IPS DF 6.9 (cell line): ENCODE measurements around the gene DHX35.

Experiments
- DNase-seq: peaks from one replicate; pipeline ENCODE4 v3.0.0-alpha.2; 2013; ENCODE audit warnings: low read depth, low spot score
- H3K27ac ChIP-seq: one replicate; pipeline ENCODE4 v1.5.1; 2013; ENCODE audit warnings: low read length, control low read depth
- H3K27me3 ChIP-seq: 2 replicates; pipeline ENCODE4 v1.6.1; 2013; ENCODE audit warnings: mild to moderate bottlenecking, low read length; ENCODE audit not compliant: control insufficient read depth, insufficient read depth
- H3K36me3 ChIP-seq: 2 replicates; pipeline ENCODE4 v1.6.1; 2013; ENCODE audit warnings: low read length; ENCODE audit not compliant: control insufficient read depth, insufficient read depth
- H3K4me1 ChIP-seq: 2 replicates; pipeline ENCODE4 v1.6.1; 2013; ENCODE audit warnings: low read length; ENCODE audit not compliant: control insufficient read depth, insufficient read depth
- H3K4me3 ChIP-seq: 2 replicates; pipeline ENCODE4 v1.5.1; 2013; ENCODE audit warnings: mild to moderate bottlenecking, low read length
- H3K9me3 ChIP-seq: 2 replicates; pipeline ENCODE4 v1.6.1; 2013; ENCODE audit warnings: low read length, inconsistent platforms; ENCODE audit not compliant: control insufficient read depth, insufficient read depth
- WGBS: extraction: QIAGEN DNeasy Blood & Tissue Kit; methylation state at CpG from one replicate; pipeline ENCODE4 v1.1.7; 2013; ENCODE audit warnings: mixed read lengths, missing lambda C conversion rate; ENCODE audit not compliant: insufficient read length, insufficient coverage; 5-methylcytosine and 5-hydroxymethylcytosine counted together

The DHX35 gene

DNA sequence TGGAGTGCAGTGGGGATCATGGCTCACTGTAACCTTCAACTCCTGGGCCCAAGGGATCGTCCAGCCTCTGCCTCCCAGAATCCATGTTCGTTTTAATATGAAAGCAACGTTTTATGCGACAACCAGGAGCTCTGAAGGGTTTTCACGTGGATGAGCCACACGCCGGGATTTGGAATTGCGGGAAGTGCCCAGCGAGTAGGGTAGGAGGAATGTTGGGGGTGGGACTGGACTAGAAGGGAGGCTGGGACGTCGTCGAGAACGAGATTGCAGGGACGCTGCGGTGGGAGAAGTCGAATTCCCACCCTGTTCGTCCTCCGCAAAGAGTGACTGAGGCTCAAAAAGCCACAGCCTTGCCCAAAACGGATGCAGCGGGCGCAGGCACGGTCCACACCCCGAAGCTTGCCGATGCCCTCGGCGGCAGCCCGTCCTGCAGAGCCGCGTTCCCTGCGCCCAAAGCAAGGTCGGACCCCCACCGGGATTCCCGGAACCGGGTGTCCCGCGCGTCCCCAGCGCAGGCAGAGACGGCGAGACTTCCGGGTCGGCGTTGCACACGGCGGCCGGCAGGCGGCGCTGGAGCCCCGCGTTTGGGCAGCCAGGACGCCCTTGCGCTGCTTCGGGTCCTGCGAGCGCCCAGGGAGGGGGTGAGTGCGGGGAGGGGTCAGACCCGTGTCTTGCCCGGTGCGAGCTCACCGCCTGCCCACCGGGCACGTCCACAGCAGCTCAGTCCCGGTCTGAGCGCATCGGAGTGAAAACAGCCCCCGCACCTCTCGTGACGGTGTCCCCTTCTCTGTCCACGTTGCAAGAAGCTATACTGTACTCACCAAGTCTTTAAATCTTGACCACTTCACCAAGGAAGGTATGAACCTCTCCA lies 87.8 kb downstream of the DHX35 start:
- no peaks in the 10 kb centered on the region for H3K27me3 ChIP-seq
- H3K4me1 ChIP-seq: 0 out of 2 replicates have a peak, but pooled peaks cover 2% of the 10 kb centered on the region
- DNase-seq: peak; percentile 68
- no CpG with 5 or more reads among the region's 69 CpGs for WGBS
- no peaks in the 10 kb centered on the region for H3K9me3 ChIP-seq
- H3K4me3 ChIP-seq: peak overlapping the region; percentile 65; the same call in 1 of the 2 replicates
- no peaks in the 10 kb centered on the region for H3K36me3 ChIP-seq
- no peak overlapping the region for H3K27ac ChIP-seq

DNA sequence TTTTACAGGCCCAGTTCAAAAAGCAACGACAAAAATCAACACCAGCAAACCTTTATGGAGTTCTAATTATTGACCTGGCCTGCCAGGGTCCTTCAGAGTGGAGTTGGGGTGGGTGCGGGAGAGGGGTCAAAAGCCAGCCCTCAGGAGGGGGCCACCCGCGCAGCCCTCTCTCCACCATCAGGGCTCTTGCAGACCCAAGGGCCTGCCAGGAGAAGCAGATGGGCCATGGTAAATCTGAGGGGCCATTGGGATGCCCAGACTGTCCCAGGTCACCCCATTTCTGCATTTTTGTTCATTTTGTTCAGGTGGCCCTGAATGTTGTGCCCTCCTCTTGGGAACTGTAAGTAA lies 88.4 kb downstream of the DHX35 start:
- Histone ChIP-seq H3K36me3 (no peaks in the 10 kb centered on the region), H3K4me3 (no peak overlapping the region; the same call in 1 of the 2 replicates), H3K27me3 (no peaks in the 10 kb centered on the region), H3K27ac (no peak overlapping the region), H3K9me3 (no peaks in the 10 kb centered on the region), H3K4me1 (0 out of 2 replicates have a peak, but pooled peaks cover 2% of the 10 kb centered on the region)
- DNase-seq: no peak
- no CpG with 5 or more reads among the region's 4 CpGs for WGBS

- no peaks in the 10 kb centered on the region for H3K9me3 ChIP-seq
- no peak overlapping the region for H3K27ac ChIP-seq
- no peaks in the 10 kb centered on the region for H3K27me3 ChIP-seq
- H3K36me3 ChIP-seq: no peaks in the 10 kb centered on the region
- no peak for DNase-seq
- WGBS: no CpG with 5 or more reads among the region's 8 CpGs
- H3K4me3 ChIP-seq: no peak overlapping the region
- H3K4me1 ChIP-seq: 0 out of 2 replicates have a peak, but pooled peaks cover 2% of the 10 kb centered on the region
Observed at GRCh38 chr20:39052676-39053075, 90.5 kb downstream of the DHX35 start.

DNA sequence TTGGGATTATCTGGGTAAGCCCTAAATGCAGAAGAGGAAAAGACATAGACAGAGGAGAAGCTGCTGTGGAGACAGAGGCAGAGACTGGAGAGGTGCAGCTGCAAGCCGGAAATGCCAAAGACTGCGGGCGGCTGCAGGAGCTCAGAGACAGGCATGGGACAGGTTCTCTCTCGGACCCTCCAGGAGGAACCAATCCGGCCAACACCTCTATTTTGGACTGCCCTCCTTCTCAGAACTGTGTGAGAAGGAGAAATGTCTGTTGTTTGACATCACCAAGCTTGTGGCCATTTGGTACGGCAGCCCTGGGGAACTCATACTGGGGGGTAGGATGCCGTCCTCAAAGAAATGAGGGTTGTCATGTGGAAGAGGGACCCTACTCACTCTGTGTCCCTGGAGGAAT lies 95.0 kb downstream of the DHX35 start:
- no peak for DNase-seq
- no peak overlapping the region for H3K4me3 ChIP-seq
- H3K9me3 ChIP-seq: no peaks in the 10 kb centered on the region
- no peaks in the 10 kb centered on the region for H3K4me1 ChIP-seq
- H3K27me3 ChIP-seq: no peaks in the 10 kb centered on the region
- no CpG with 5 or more reads among the region's 7 CpGs for WGBS
- no peaks in the 10 kb centered on the region for H3K36me3 ChIP-seq
- H3K27ac ChIP-seq: no peak overlapping the region

- no CpG with 5 or more reads among the region's 4 CpGs for whole genome bisulfite sequencing
- no peaks in the 10 kb centered on the region for H3K4me1 ChIP-seq
- no peaks in the 10 kb centered on the region for H3K27me3 ChIP-seq
- H3K27ac ChIP-seq: no peak overlapping the region
- H3K9me3 ChIP-seq: no peaks in the 10 kb centered on the region
- H3K4me3 ChIP-seq: no peak overlapping the region
- no peak for DNase-seq
- no peaks in the 10 kb centered on the region for H3K36me3 ChIP-seq
Observed at GRCh38 chr20:39057911-39058310, 95.8 kb downstream of the DHX35 start.

DNA sequence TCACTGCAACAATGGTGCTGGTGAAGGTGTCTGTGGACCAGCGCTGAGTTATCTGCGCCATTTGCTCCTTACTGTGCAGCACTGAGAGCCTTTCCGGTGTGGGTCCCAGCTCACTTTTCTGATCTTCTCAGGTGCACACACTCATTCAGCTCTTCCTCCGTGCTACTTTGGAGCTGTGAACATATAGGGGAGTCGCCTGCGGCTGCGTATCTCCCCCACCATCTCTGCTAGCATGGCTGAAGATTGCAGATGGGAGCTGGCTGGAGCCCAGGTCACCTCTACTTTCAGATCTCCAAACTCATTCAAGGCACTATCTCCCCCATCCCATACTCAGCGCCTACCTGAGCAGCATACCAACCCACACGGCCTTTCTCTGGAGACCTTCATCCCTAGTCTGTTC lies 96.9 kb downstream of the DHX35 start:
- Histone ChIP-seq H3K36me3 (no peaks in the 10 kb centered on the region), H3K27me3 (no peaks in the 10 kb centered on the region), H3K4me3 (no peak overlapping the region), H3K9me3 (no peaks in the 10 kb centered on the region), H3K4me1 (no peaks in the 10 kb centered on the region), H3K27ac (no peak overlapping the region)
- DNase-seq: no peak
- no CpG with 5 or more reads among the region's 9 CpGs for WGBS

DNA sequence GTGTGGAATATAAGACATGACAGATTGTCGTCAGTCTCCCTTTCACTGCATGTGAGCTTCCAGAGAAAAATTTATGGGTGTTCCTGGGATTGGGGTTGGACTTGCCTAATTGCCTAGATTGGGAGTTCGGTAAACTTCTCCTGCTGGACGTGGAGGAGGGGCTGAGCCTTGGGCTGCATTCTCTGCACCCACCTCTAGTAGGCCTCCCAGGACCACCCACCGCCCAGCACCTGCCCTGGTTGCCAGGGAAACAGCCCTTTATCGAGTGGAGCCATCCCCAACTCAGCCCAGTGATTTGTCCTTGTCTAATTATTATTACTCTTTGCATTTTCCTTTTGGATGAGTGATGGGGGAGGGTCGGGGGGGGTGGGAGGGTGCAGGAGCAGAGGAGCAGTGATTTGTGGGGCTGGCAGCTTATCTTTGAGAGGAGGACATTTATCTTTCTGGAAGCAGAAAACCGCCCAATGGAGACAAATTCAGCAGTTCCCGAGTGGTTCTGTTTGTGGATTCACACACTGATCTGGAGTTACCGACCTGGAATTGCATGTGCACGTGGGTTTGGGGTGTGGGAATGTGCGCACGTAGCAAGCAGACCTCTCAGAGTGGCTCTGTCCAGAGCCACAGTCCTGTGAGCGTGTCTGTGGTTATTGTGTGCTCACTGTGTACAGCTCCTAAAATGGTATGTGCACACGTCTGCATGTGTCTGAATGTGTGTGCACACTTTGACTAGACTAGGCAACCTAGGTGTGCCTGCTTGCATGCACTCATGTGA lies 104.5 kb downstream of the DHX35 start:
- no peaks in the 10 kb centered on the region for H3K4me1 ChIP-seq
- no peaks in the 10 kb centered on the region for H3K9me3 ChIP-seq
- no peaks in the 10 kb centered on the region for H3K27me3 ChIP-seq
- peak; percentile 41 for DNase-seq
- no CpG with 5 or more reads among the region's 14 CpGs for WGBS
- H3K36me3 ChIP-seq: no peaks in the 10 kb centered on the region
- no peak overlapping the region for H3K4me3 ChIP-seq
- no peak overlapping the region for H3K27ac ChIP-seq

DNA sequence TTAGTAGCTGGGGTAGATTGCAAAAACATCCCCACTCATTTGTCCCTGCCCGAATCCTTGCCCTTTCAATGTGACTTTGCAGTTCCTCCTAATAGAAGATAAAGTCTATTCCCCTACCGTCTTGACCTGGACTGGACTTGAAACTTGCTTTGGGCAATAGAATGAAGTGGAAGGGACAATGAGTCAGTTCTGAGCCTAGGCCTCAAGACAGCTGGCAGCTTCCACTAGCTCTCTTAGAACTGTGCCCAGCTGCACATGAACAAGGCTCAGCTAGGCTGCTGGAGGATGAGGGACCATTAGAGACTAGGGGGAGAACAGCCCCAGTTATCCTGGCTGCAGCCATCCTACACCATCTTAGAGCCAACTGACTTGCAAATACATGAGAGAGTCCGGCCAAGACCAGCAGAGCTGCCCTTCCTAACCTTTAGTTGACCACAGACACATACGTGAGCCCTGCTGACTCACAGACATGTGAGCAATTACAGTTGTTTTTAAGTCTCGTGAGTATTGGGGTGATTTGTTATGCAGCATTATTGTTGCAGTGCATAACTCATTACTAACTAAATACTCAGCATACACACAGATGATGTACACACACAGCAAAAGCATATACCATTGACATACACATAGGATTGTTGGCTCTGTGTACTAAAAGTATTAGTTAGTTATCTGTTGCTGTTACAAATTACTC lies 105.5 kb downstream of the DHX35 start:
- DNase-seq: no peak
- Histone ChIP-seq H3K4me1 (no peaks in the 10 kb centered on the region), H3K4me3 (no peak overlapping the region), H3K27ac (no peak overlapping the region), H3K27me3 (no peaks in the 10 kb centered on the region), H3K9me3 (no peaks in the 10 kb centered on the region), H3K36me3 (no peaks in the 10 kb centered on the region)
- no CpG with 5 or more reads among the region's 5 CpGs for WGBS

DNA sequence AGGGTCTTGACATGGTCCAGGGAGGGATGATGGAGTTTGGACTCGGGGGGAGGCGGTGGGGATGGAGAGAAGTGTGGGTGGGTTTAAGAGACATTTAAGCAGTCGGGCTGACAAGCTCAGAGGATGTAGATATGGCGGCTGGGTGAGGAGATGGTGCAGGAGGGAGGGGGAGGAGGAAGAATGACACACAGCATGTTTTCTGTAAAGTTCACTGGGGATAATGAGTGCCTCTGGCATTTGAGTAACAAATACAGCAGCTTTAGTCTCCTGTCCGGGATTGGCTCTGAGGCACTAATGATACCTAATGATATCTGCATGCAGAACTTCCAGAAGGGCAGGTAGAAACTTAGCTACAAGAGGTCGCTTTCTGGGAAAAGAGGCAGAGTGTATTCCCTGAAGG lies 107.8 kb downstream of the DHX35 start:
- Histone ChIP-seq H3K9me3 (no peaks in the 10 kb centered on the region), H3K27ac (no peak overlapping the region), H3K27me3 (no peaks in the 10 kb centered on the region), H3K4me1 (no peaks in the 10 kb centered on the region), H3K4me3 (no peak overlapping the region), H3K36me3 (no peaks in the 10 kb centered on the region)
- no CpG with 5 or more reads among the region's 6 CpGs for WGBS
- no peak for DNase-seq

DNA sequence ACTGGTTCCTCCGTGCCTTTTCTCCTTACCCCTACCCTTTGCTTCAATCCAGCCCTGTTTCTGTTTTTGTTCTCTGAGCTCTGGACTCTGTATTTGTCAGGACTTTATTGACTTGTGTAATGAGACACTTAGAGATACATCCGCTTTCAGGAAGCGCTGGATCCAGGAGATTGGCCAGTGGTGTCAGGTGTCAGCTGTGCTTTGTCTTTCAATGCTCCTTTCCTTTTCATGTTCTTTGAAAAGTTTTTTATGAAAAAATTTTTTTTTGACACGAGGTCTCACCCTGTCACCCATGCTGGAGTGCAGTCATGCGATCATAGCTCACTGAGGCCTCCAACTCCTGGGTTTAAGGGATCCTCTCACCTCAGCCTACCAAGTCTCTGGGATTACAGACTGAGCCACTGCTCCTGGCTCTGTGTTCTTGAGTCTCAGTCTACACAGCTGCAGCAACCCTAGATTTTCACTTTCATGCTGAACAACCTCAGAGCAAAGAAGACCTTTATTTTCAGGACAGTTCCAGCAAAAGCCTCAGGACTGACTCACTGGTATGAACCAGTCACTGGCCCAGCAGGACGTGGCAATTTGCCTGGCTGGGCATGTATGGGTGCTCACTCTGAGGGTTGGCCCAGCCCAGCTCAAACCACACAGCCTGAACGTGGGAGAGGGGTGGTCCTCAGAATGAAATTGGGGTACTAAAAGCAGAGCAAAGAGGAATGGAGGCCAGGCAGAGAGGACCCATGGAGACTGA lies 108.5 kb downstream of the DHX35 start:
- no peak for DNase-seq
- H3K9me3 ChIP-seq: no peaks in the 10 kb centered on the region
- no peaks in the 10 kb centered on the region for H3K27me3 ChIP-seq
- H3K27ac ChIP-seq: no peak overlapping the region
- H3K4me1 ChIP-seq: no peaks in the 10 kb centered on the region
- H3K4me3 ChIP-seq: no peak overlapping the region
- no CpG with 5 or more reads among the region's 7 CpGs for WGBS
- no peaks in the 10 kb centered on the region for H3K36me3 ChIP-seq
